PC-9 (cell line): ENCODE results near the gene SPEG. TPM values are rescaled to one million over a fixed set of nuclear protein-coding genes. Genes with fewer than 3 reads are reported as not detected.

Experiments used
- BruUV-seq: library from RNA; stranded (reverse); fragments of 400-500 nt; replicated peaks from 2 replicates; lab custom pipeline; 2021; lab: Mats Ljungman, UMichigan
- CTCF ChIA-PET: fragments of 300-600 bp; sonication (Branson Sonifier 250); formaldehyde crosslinking; loops from one replicate; lab custom pipeline; 2022; ENCODE audit warnings: antibody characterized with exemption; lab: Charles Lee
- POLR2A ChIA-PET: fragments of 300-600 bp; sonication (Branson Sonifier 250); formaldehyde crosslinking; loops from one replicate; lab custom pipeline; 2022; ENCODE audit warnings: antibody characterized with exemption; ENCODE audit not compliant: unreplicated experiment; lab: Charles Lee
- DNase-seq, 2 experiments: peaks; one replicate each; pipeline versions ENCODE4 v3.0.0 to v3.0.0-alpha.2; 2015 to 2022; ENCODE audit warnings: mixed read lengths in 1 of 2
- H2AFZ ChIP-seq: fragments of 200-600 bp; sonication (generic); 2 replicates; pipeline ENCODE4 v1.8.1; 2017; ENCODE audit warnings: antibody characterized with exemption
- H3F3A ChIP-seq: fragments of 200-600 bp; sonication (generic); 2 replicates; pipeline ENCODE4 v1.8.1; 2017; ENCODE audit warnings: antibody characterized with exemption, mild to moderate bottlenecking, low read depth; ENCODE audit not compliant: insufficient read depth
- H3K27ac ChIP-seq: fragments of 200-600 bp; sonication (generic); 2 replicates; pipeline ENCODE4 v1.6.1; 2016; ENCODE audit warnings: mixed run types
- H3K27me3 ChIP-seq: fragments of 200-600 bp; sonication (generic); 2 replicates; pipeline ENCODE4 v1.6.1; 2016; ENCODE audit warnings: low read depth, mixed run types; ENCODE audit not compliant: insufficient read depth
- H3K36me3 ChIP-seq: fragments of 200-600 bp; sonication (generic); 2 replicates; pipeline ENCODE4 v1.6.1; 2016; ENCODE audit warnings: low read depth, mixed run types
- H3K4me1 ChIP-seq: fragments of 200-600 bp; sonication (generic); replicated peaks from 2 replicates; pipeline ENCODE4 v1.6.1; 2016; ENCODE audit warnings: mixed run types; ENCODE audit not compliant: insufficient read depth
- H3K4me2 ChIP-seq: fragments of 200-600 bp; sonication (generic); 2 replicates; pipeline ENCODE4 v1.6.1; 2017; ENCODE audit warnings: mixed run types
- H3K4me3 ChIP-seq: fragments of 200-600 bp; sonication (generic); 2 replicates; pipeline ENCODE4 v1.6.1; 2016; ENCODE audit warnings: mixed run types
- H3K79me2 ChIP-seq: fragments of 200-600 bp; sonication (generic); 2 replicates; pipeline ENCODE4 v1.6.1; 2017; ENCODE audit warnings: low read depth, mixed run types
- H3K9me2 ChIP-seq: fragments of 200-600 bp; sonication (generic); 2 replicates; pipeline ENCODE4 v1.8.1; 2017; ENCODE audit warnings: mild to moderate bottlenecking; ENCODE audit not compliant: insufficient read depth
- H3K9me3 ChIP-seq: fragments of 200-600 bp; sonication (generic); 2 replicates; pipeline ENCODE4 v1.8.1; 2016; ENCODE audit warnings: low read depth; ENCODE audit not compliant: insufficient read depth
- H4K20me1 ChIP-seq: fragments of 200-600 bp; sonication (generic); 2 replicates; pipeline ENCODE4 v1.8.1; 2017; ENCODE audit not compliant: insufficient read depth
- CTCF ChIP-seq: fragments of 200-600 bp; sonication (generic); conservative IDR thresholded peaks from 2 replicates; pipeline ENCODE4 v1.6.1; 2017; ENCODE audit warnings: mixed run types, antibody characterized with exemption, mild to moderate bottlenecking, moderate library complexity
- EZH2 ChIP-seq: fragments of 200-600 bp; sonication (generic); IDR thresholded peaks from 2 replicates; pipeline ENCODE4 v1.8.0; 2017; ENCODE audit warnings: antibody characterized with exemption, low read depth
- intact Hi-C: fragments of 100-400 bp; cut with micrococcal nuclease; formaldehyde crosslinking; loops from one replicate; pipeline ENCODE4 v1.10.0; 2022; ENCODE audit not compliant: unreplicated experiment
- total RNA-seq: library from RNA; stranded (reverse); gene quantifications from 2 replicates; pipeline ENCODE4 v1.2.3, GENCODE V29; 2021

SPEG gene
- total RNA-seq, 1 experiment from 2014 or later = 46.8 TPM

GRCh38 chr2:219491278-219491963 is 56.8 kb downstream of the SPEG start:
- BruUV-seq = no TSS peak
- ChIA-PET POLR2A (no interaction called here), CTCF (interaction anchor here (0.6 kb wide), 1 partner anchor 18 kb away, joined by 7 read pairs; no protein-coding TSS in a partner anchor)

GRCh38 chr2:219492575-219492974 is 57.9 kb downstream of the SPEG start:
- no peak for DNase-seq
- H3K4me2 ChIP-seq = no peak overlapping the region
- no peaks in the 10 kb centered on the region for H3K9me2 ChIP-seq
- intact Hi-C loops = no loop called here
- BruUV-seq = no TSS peak
- POLR2A ChIA-PET = no interaction called here
- H4K20me1 ChIP-seq = no peaks in the 10 kb centered on the region
- CTCF ChIA-PET = interaction anchor here (0.6 kb wide), 3 partner anchors 19 to 90 kb away, joined by 3 read pairs; no protein-coding TSS in a partner anchor
- no peak overlapping the region for H3K27ac ChIP-seq
- TF ChIP-seq EZH2 = no peak
- TF ChIP-seq CTCF = no peak
- no peaks in the 10 kb centered on the region for H3K36me3 ChIP-seq
- no peaks in the 10 kb centered on the region for H3K79me2 ChIP-seq
- no peaks in the 10 kb centered on the region for H3F3A ChIP-seq
- H3K4me3 ChIP-seq = no peak overlapping the region
- peaks cover 7% of the 10 kb centered on the region; the same call in 1 of the 2 replicates for H3K27me3 ChIP-seq
- H3K9me3 ChIP-seq = no peaks in the 10 kb centered on the region
- no peak overlapping the region for H2AFZ ChIP-seq
- H3K4me1 ChIP-seq = peaks cover 4% of the 10 kb centered on the region

More at GRCh38 chr2:219491278-219491963, 56.8 kb downstream of the SPEG start:
- no peak overlapping the region for H2AFZ ChIP-seq
- H3K27ac ChIP-seq = no peak overlapping the region
- no peaks in the 10 kb centered on the region for H4K20me1 ChIP-seq
- no peaks in the 10 kb centered on the region for H3K4me1 ChIP-seq
- no peaks in the 10 kb centered on the region for H3F3A ChIP-seq
- H3K27me3 ChIP-seq = peaks cover 7% of the 10 kb centered on the region; the same call in 1 of the 2 replicates
- no peaks in the 10 kb centered on the region for H3K9me3 ChIP-seq
- intact Hi-C loops = no loop called here
- no peak for TF ChIP-seq EZH2
- TF ChIP-seq CTCF = no peak
- no peaks in the 10 kb centered on the region for H3K79me2 ChIP-seq
- no peaks in the 10 kb centered on the region for H3K36me3 ChIP-seq
- H3K4me2 ChIP-seq = no peak overlapping the region
- H3K9me2 ChIP-seq = no peaks in the 10 kb centered on the region
- no peak overlapping the region for H3K4me3 ChIP-seq
- no peak for DNase-seq

GRCh38 chr2:219493086-219493485 is 58.4 kb downstream of the SPEG start:
- no peak for DNase-seq
- ChIA-PET POLR2A (no interaction called here), CTCF (interaction anchor here (0.6 kb wide), 2 partner anchors 29 to 90 kb away, joined by 3 read pairs; no protein-coding TSS in a partner anchor)
- H3K27me3 ChIP-seq = peaks cover 7% of the 10 kb centered on the region; the same call in 1 of the 2 replicates
- H3K9me2 ChIP-seq = no peaks in the 10 kb centered on the region
- peaks cover 1% of the 10 kb centered on the region; the same call in 1 of the 2 replicates for H3F3A ChIP-seq
- TF ChIP-seq CTCF = no peak
- TF ChIP-seq EZH2 = no peak
- H3K27ac ChIP-seq = no peak overlapping the region
- H4K20me1 ChIP-seq = no peaks in the 10 kb centered on the region
- H3K79me2 ChIP-seq = no peaks in the 10 kb centered on the region
- no peak overlapping the region for H3K4me2 ChIP-seq
- intact Hi-C loops = no loop called here
- peaks cover 6% of the 10 kb centered on the region for H3K4me1 ChIP-seq
- no peak overlapping the region for H3K4me3 ChIP-seq
- H3K9me3 ChIP-seq = no peaks in the 10 kb centered on the region
- H2AFZ ChIP-seq = no peak overlapping the region
- no peaks in the 10 kb centered on the region for H3K36me3 ChIP-seq
- no TSS peak for BruUV-seq
